Fibroblast of upper back skin (primary cell): ENCODE data around the gene L3MBTL4.

Experiments
- DNase-seq: peaks from one replicate; pipeline ENCODE4 v3.0.0-alpha.2; 2013

Gene L3MBTL4

GRCh38 chr18:5979971-5980457 lies 434.7 kb downstream of the L3MBTL4 start:
- DNase-seq = no peak

- no peak for DNase-seq
Observed at GRCh38 chr18:5979176-5979888, 435.4 kb downstream of the L3MBTL4 start.

- DNase-seq = no peak
Observed at GRCh38 chr18:5977022-5977421, 437.7 kb downstream of the L3MBTL4 start.

- DNase-seq = peak; percentile 79
Observed at GRCh38 chr18:5975111-5976002, 439.4 kb downstream of the L3MBTL4 start.

- DNase-seq = no peak
Observed at GRCh38 chr18:5974696-5975095, 440.0 kb downstream of the L3MBTL4 start.

- DNase-seq = no peak
Observed at GRCh38 chr18:5973099-5973498, 441.6 kb downstream of the L3MBTL4 start.

- DNase-seq = no peak
Observed at GRCh38 chr18:5972298-5972697, 442.4 kb downstream of the L3MBTL4 start.

GRCh38 chr18:5969989-5970403 lies 444.7 kb downstream of the L3MBTL4 start:
- no peak for DNase-seq

- DNase-seq = no peak
Observed at GRCh38 chr18:5969355-5969988, 445.2 kb downstream of the L3MBTL4 start.

- DNase-seq = no peak
Observed at GRCh38 chr18:5967666-5968065, 447.0 kb downstream of the L3MBTL4 start.

- no peak for DNase-seq
Observed at GRCh38 chr18:5967007-5967406, 447.7 kb downstream of the L3MBTL4 start.

- no peak for DNase-seq
Observed at GRCh38 chr18:5966514-5966913, 448.2 kb downstream of the L3MBTL4 start.

- no peak for DNase-seq
Observed at GRCh38 chr18:5964996-5965395, 449.7 kb downstream of the L3MBTL4 start.

- no peak for DNase-seq
Observed at GRCh38 chr18:5964596-5964995, 450.1 kb downstream of the L3MBTL4 start.

GRCh38 chr18:5964108-5964507 lies 450.6 kb downstream of the L3MBTL4 start:
- DNase-seq = no peak

- DNase-seq = no peak
Observed at GRCh38 chr18:5963267-5963666, 451.4 kb downstream of the L3MBTL4 start.

GRCh38 chr18:5962362-5962761 lies 452.3 kb downstream of the L3MBTL4 start:
- DNase-seq = no peak

- DNase-seq = no peak
Observed at GRCh38 chr18:5961828-5962150, 452.9 kb downstream of the L3MBTL4 start.

GRCh38 chr18:5961097-5961827 lies 453.4 kb downstream of the L3MBTL4 start:
- DNase-seq = no peak

GRCh38 chr18:5958822-5959221 lies 455.9 kb downstream of the L3MBTL4 start:
- DNase-seq = no peak

GRCh38 chr18:5955861-5956260 lies 458.9 kb downstream of the L3MBTL4 start:
- no peak for DNase-seq

- DNase-seq = no peak
Observed at GRCh38 chr18:5951515-5952091, 463.1 kb downstream of the L3MBTL4 start.

- no peak for DNase-seq
Observed at GRCh38 chr18:5948781-5949180, 465.9 kb downstream of the L3MBTL4 start.
